Mesothelial cell of epicardium (in vitro differentiated cells): Measurements from ENCODE around the gene GMDS. TPM values are rescaled to one million over a fixed set of nuclear protein-coding genes. Genes with fewer than 3 reads are reported as not detected.

Experiments
- DNase-seq, 2 experiments: peaks; one replicate each; pipeline ENCODE4 v3.0.0; 2021; ENCODE audit warnings: low spot score in 2 of 2; ENCODE audit not compliant: unreplicated experiment in 2 of 2
- H3K27ac Mint-ChIP-seq: 2 replicates; pipeline ENCODE4 v1.8.0; 2021; ENCODE audit warnings: mixed read lengths
- H3K27me3 Mint-ChIP-seq: 2 replicates; pipeline ENCODE4 v1.8.0; 2021; ENCODE audit warnings: low read depth, mixed read lengths
- H3K36me3 Mint-ChIP-seq: 2 replicates; pipeline ENCODE4 v1.8.0; 2021; ENCODE audit warnings: mixed read lengths
- H3K4me1 Mint-ChIP-seq: 2 replicates; pipeline ENCODE4 v1.8.0; 2021; ENCODE audit warnings: mixed read lengths
- H3K4me3 Mint-ChIP-seq: 2 replicates; pipeline ENCODE4 v1.8.0; 2021; ENCODE audit warnings: mild to moderate bottlenecking, moderate library complexity, mixed read lengths
- H3K9me3 Mint-ChIP-seq: 2 replicates; pipeline ENCODE4 v1.8.0; 2021; ENCODE audit warnings: mixed read lengths
- total RNA-seq: library from RNA; stranded (reverse); gene quantifications from 3 replicates; pipeline ENCODE4 v1.2.1, GENCODE V29; 2021
- TF ChIP-seq, protein P1 (sequence below): fragments of 200-600 bp; sonication (generic); IDR thresholded peaks from one replicate; pipeline ENCODE4 v1.5.0; 2021; ENCODE audit warnings: antibody characterized with exemption; ENCODE audit not compliant: unreplicated experiment

The GMDS gene
- total RNA-seq, 1 donor from 2014 or later: 39.9 TPM

DNA sequence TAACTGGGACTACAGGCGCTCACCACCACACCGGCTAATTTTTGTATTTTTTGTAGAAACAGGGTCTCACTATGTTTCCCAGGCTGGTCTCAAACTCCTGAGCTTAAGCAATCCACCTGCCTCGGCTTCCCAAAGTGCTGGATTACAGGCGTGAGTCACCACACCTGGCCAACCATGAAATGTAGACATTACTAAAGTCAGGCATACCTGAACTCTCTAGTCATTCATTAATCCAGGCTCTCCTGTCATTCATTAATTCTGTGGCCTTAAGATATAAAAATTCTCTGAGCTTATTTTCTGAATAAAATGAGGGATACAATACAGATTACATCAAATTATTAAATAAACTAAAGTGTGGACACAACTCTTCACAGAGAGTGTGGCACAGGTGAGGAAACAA lies 159.7 kb downstream of the GMDS start:
- Mint-ChIP-seq H3K27ac (no peak overlapping the region), H3K9me3 (no peaks in the 10 kb centered on the region), H3K27me3 (peaks cover 3% of the 10 kb centered on the region), H3K4me3 (no peak overlapping the region), H3K4me1 (peaks cover 5% of the 10 kb centered on the region), H3K36me3 (no peaks in the 10 kb centered on the region)
- DNase-seq: no peak
- TF ChIP-seq, protein P1, sequence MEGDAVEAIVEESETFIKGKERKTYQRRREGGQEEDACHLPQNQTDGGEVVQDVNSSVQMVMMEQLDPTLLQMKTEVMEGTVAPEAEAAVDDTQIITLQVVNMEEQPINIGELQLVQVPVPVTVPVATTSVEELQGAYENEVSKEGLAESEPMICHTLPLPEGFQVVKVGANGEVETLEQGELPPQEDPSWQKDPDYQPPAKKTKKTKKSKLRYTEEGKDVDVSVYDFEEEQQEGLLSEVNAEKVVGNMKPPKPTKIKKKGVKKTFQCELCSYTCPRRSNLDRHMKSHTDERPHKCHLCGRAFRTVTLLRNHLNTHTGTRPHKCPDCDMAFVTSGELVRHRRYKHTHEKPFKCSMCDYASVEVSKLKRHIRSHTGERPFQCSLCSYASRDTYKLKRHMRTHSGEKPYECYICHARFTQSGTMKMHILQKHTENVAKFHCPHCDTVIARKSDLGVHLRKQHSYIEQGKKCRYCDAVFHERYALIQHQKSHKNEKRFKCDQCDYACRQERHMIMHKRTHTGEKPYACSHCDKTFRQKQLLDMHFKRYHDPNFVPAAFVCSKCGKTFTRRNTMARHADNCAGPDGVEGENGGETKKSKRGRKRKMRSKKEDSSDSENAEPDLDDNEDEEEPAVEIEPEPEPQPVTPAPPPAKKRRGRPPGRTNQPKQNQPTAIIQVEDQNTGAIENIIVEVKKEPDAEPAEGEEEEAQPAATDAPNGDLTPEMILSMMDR: no peak

GRCh38 chr6:2081155-2082138 lies 164.0 kb downstream of the GMDS start:
- TF ChIP-seq, protein P1: no peak
- Mint-ChIP-seq H3K27ac (no peak overlapping the region), H3K4me1 (peaks cover 5% of the 10 kb centered on the region), H3K9me3 (peaks cover 36% of the 10 kb centered on the region), H3K4me3 (no peak overlapping the region), H3K36me3 (peaks cover 22% of the 10 kb centered on the region), H3K27me3 (peaks cover 3% of the 10 kb centered on the region)
- DNase-seq: no peak

- H3K9me3 Mint-ChIP-seq: peaks cover 36% of the 10 kb centered on the region
- TF ChIP-seq, protein P1: no peak
- H3K36me3 Mint-ChIP-seq: peaks cover 22% of the 10 kb centered on the region
- H3K4me3 Mint-ChIP-seq: no peak overlapping the region
- H3K27ac Mint-ChIP-seq: no peak overlapping the region
- no peak for DNase-seq
- H3K27me3 Mint-ChIP-seq: no peaks in the 10 kb centered on the region
- no peaks in the 10 kb centered on the region for H3K4me1 Mint-ChIP-seq
These were observed 166.5 kb downstream of the GMDS start for GRCh38 chr6:2078888-2079287.

- no peak for DNase-seq
- Mint-ChIP-seq H3K36me3 (peaks cover 22% of the 10 kb centered on the region), H3K27me3 (peaks cover 2% of the 10 kb centered on the region), H3K4me3 (no peak overlapping the region), H3K27ac (no peak overlapping the region), H3K9me3 (peaks cover 36% of the 10 kb centered on the region), H3K4me1 (no peaks in the 10 kb centered on the region)
- TF ChIP-seq, protein P1: no peak
These were observed 167.6 kb downstream of the GMDS start for GRCh38 chr6:2077826-2078225.

DNA sequence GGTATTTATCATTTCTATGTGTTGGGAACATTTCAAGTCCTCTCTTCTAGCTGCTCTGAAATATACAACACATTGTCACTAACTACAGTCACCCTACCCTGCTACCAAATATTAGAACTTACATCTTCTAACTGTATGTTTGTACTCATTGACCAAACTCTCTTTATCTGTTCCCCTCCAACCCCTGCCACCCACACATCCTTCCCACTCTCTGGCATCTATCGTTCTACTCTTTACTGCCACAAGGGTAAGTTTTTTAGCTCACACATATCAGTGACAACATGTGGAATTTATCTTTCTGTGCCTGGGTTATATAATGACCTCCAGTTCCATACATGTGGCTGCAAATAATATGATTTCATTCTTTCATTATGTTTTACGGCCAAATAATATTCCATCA lies 171.9 kb downstream of the GMDS start:
- no peak for DNase-seq
- Mint-ChIP-seq H3K9me3 (peaks cover 20% of the 10 kb centered on the region), H3K36me3 (peaks cover 17% of the 10 kb centered on the region), H3K4me3 (no peak overlapping the region), H3K27me3 (peaks cover 3% of the 10 kb centered on the region), H3K27ac (no peak overlapping the region), H3K4me1 (no peaks in the 10 kb centered on the region)
- TF ChIP-seq, protein P1: no peak
